ENCODE results near the gene KCNF1. TPM values are rescaled to one million over a fixed set of nuclear protein-coding genes. Genes with fewer than 3 reads are reported as not detected.
A peak's percentile ranks its signal among the peaks of the same experiment; 100 is the strongest.

Gene KCNF1
- total and polyA plus RNA-seq, 2 of the 8 experiments (the other 6 are each of a cell fraction or from before 2014, with no cell fraction given) = 0.48 to 1.5 TPM

DNA sequence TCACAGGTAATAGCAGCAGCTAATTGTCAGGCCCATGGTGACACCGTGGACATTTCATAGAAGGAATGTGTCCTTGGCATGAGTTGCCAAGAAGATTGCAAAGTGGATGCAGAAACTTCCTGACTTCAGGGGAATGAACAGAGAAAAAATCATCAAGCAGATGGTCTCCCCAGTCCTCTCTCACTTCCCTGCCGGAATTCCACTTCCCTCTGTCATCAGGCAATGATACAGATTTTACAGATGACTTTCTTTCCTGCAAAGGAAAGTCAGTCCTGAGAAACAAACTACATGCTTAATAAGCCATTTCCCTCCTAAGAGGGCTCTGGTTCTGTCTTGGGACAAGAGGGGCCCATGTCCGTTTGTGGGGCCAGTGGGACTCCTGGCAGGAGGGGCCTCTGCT lies 45.7 kb downstream of the KCNF1 start:
- FAIRE-seq (no peak), DNase-seq (ENCODE audit: low read depth in 1 of 2, low spot score in 2 of 2) (no peak)
- H3K4me1 ChIP-seq (replicated peaks in 1 of 4; ENCODE audit: control insufficient read depth in 3 of 4, insufficient read depth in 4 of 4, low read length in 3 of 4) = no peaks in the 10 kb centered on the region; a peak in 1 of 7 replicates
- H3K36me3 ChIP-seq (ENCODE audit: control insufficient read depth in 2 of 4, insufficient read depth in 4 of 4, low read length in 3 of 4) = no peaks in the 10 kb centered on the region
- H3K23ac ChIP-seq (ENCODE audit: insufficient read length) = no peak overlapping the region
- no peak overlapping the region for H2BK12ac ChIP-seq (ENCODE audit: low read depth, low read length)
- no peak overlapping the region for H3K9ac ChIP-seq (replicated peaks in 1 of 4; ENCODE audit: extremely low read depth in 1 of 4, low read depth in 3 of 4, low read length in 3 of 4)
- no peak overlapping the region for H3K4ac ChIP-seq (replicated peaks; ENCODE audit: insufficient read length, low read depth, low read length)
- ChIA-PET POLR2A (ENCODE audit: partially characterized antibody) (no interaction called here), CTCF (ENCODE audit: partially characterized antibody) (interaction anchor here (1.4 to 2.8 kb wide), 2 partner anchors 42 to 167 kb away, joined by 6 to 9 read pairs; no protein-coding TSS in a partner anchor)
- H3K79me2 ChIP-seq (ENCODE audit: control insufficient read depth in 1 of 2, insufficient read depth in 2 of 2, low read length in 2 of 2) = no peaks in the 10 kb centered on the region
- no peaks in the 10 kb centered on the region for H3K79me1 ChIP-seq (ENCODE audit: low read depth, low read length)
- H2BK20ac ChIP-seq (ENCODE audit: low read length) = no peak overlapping the region
- no peaks in the 10 kb centered on the region for H3K27me3 ChIP-seq (replicated peaks in 1 of 4; ENCODE audit: control insufficient read depth in 3 of 4, extremely low read depth in 1 of 4, insufficient read depth in 3 of 4, low read length in 3 of 4)
- H3K4me2 ChIP-seq (ENCODE audit: insufficient read depth in 1 of 2, low read depth in 2 of 2, low read length in 2 of 2) = no peak overlapping the region
- H2BK5ac ChIP-seq (ENCODE audit: low read depth, low read length) = no peak overlapping the region
- no peak overlapping the region for H3K18ac ChIP-seq (ENCODE audit: extremely low read depth, low read length)
- no peaks in the 10 kb centered on the region for H3K9me3 ChIP-seq (ENCODE audit: insufficient read depth in 2 of 2, low read depth in 1 of 2, low read length in 1 of 2)
- H2BK15ac ChIP-seq (ENCODE audit: low read length) = no peak overlapping the region
- H4K8ac ChIP-seq (ENCODE audit: extremely low read depth, insufficient read depth, low read length) = no peak overlapping the region
- no peaks in the 10 kb centered on the region for H4K20me1 ChIP-seq (replicated peaks in 1 of 2; ENCODE audit: control insufficient read depth in 1 of 2, insufficient read depth in 2 of 2, low read length in 2 of 2)
- no peak overlapping the region for H3K4me3 ChIP-seq (ENCODE audit: extremely low read depth in 1 of 4, insufficient read depth in 2 of 4, low read depth in 3 of 4, low read length in 4 of 4)
- H3K14ac ChIP-seq (ENCODE audit: insufficient read length) = no peak overlapping the region
- H3K27ac ChIP-seq (ENCODE audit: low read depth, low read length) = no peak overlapping the region
- peaks cover 5% of the 10 kb centered on the region; the same call in 1 of the 2 replicates for H3K23me2 ChIP-seq (ENCODE audit: low read depth, low read length)
- 0 out of 2 replicates have a peak overlapping the region, but pooled peaks have one; percentile 65 for H2AK5ac ChIP-seq (ENCODE audit: low read depth, low read length)
- 94% methylated on average over 3 of the region's 3 CpGs; no CpG with 5 or more reads in 1 of the 2 experiments for WGBS, 2 experiments (ENCODE audit: extremely low coverage in 1 of 2, insufficient coverage in 1 of 2, insufficient read length in 1 of 2, insufficient replicate concordance in 2 of 2, low coverage in 1 of 2, low lambda C conversion rate in 2 of 2, missing lambda C conversion rate in 1 of 2)
- H4K91ac ChIP-seq (replicated peaks; ENCODE audit: insufficient read length, low read length) = no peak overlapping the region
- H4K5ac ChIP-seq (ENCODE audit: insufficient read length, low read depth, low read length) = no peak overlapping the region
- H3K56ac ChIP-seq (replicated peaks; ENCODE audit: insufficient read length, low read depth, low read length) = no peak overlapping the region
- no peak overlapping the region for H2AFZ ChIP-seq (ENCODE audit: low read length)
- H2BK120ac ChIP-seq (replicated peaks; ENCODE audit: low read depth, low read length) = no peak overlapping the region
- TF ChIP-seq CEBPB (IDR thresholded peaks at IDR 0.05; ENCODE audit: low read depth, low read length) = no peak
